ENCODE data around the gene DNMT3A.
A peak's percentile ranks its signal among the peaks of the same experiment; 100 is the strongest.

The DNMT3A gene

GRCh38 chr2:25302758-25303375 lies 38.9 kb downstream of the DNMT3A start:
- no peak for DNase-seq

DNA sequence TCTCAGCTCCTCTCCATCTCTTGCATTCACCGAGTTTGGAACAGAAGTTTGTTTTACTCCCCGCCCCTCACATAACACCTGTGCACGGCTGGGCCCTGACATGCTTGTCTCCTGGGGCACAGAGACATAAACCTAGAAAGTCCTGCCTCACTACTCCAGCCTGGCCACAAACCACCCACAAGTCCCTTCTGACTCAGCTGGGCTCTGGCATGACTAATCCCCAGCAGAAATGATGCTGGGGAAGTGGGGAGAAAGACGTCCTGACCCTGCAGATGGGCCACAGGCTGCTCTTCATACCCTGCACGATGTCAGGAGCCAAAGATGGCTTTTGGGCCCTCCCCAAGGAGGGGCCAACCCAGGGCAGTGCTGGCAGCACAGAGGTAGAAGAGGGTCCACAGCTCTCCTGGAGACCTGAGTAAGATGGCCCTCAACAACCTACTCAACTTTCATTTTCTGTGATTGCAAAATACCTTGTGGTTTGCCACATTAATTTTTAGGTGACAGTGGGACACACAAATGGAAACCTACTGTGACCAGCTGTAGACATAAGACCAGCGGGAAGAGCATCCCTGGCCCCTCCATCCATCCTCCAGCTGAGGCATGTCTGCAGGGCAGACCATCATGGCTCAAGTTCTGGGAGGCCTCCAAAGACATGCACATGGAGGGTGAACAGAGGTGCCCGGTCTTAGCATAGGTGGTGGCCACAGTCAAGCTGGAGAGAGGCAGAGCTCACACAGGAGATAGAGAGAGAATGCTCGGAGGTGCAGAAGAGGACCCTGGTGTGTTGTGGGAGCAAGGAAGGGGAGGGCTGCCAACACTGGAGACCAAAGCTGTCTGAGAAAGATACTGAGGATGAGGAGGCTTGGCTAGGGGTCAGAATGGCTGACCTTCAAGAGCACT lies 40.0 kb downstream of the DNMT3A start:
- DNase-seq: peak; percentile 95

- DNase-seq: no peak
Measured at GRCh38 chr2:25300001-25300400, 41.7 kb downstream of the DNMT3A start.

DNA sequence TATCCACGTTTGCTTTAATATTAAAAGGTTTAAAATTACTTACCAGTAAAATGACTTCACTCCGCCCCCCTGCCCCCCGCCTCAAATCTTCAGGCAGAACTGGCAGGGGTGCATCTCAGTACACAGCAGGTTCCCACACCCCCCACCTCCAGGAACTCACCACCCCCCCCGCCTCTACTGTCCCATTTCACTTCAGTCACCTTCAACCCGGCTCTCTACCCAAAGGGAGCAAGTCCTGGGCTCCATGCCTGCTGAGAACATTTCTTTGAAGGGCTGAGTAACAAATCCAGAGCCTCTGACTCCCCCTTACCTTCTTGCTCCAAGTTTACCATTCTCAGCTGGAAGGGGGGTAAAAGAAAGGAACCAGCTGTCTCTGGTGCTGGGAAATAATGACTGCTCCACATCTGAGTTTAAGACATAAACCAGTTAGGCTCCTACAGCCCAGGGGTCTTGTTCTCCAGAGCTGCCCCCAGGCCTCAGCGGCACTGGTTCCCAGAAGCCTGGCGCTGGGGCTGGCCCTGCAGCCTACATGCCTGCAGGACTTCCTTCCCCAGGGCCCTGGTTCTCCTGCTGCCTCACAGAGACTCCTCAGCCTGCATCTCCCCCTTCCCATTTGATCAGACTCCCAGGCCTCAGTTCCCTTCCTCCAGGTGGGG lies 42.8 kb downstream of the DNMT3A start:
- no peak for DNase-seq

DNA sequence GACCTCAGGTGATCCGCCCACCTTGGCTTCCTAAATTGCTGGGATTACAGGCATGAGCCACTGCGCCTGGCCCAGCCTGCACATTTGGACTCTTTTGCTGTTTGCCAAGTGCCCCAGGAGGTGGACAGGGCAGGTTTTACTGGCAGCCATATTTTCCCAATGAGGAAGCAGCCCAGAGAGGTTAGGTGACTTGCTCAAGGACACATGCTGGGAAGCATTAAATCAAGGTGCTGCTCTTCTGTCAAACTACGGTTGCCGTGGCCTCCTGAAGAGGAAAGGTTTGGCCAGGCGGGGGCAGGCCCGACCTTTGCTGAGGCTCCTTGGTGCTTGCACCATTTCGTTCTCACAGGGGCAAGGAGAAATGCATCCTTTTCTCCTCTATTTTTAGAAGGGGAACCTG lies 44.0 kb downstream of the DNMT3A start:
- DNase-seq: no peak

DNA sequence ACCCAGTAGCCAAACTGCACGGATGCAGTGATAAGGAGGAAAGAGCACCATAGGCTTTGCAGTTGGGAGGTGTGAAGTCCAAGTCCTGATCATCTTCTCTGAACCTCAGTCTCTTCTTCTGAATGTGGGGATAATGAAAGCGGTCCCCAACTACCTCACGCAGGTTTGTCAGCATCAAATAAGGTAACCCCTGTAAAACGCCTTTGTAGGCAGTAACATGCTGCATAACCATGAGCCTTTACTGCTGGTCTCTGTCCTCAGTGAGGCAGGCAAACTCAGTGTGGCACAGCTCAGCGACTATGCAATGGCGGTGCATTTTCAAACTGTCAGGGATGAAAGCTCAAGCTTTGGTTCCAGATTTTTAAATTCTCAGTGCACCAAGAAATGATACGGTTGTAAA lies 46.1 kb downstream of the DNMT3A start:
- no peak for DNase-seq

DNA sequence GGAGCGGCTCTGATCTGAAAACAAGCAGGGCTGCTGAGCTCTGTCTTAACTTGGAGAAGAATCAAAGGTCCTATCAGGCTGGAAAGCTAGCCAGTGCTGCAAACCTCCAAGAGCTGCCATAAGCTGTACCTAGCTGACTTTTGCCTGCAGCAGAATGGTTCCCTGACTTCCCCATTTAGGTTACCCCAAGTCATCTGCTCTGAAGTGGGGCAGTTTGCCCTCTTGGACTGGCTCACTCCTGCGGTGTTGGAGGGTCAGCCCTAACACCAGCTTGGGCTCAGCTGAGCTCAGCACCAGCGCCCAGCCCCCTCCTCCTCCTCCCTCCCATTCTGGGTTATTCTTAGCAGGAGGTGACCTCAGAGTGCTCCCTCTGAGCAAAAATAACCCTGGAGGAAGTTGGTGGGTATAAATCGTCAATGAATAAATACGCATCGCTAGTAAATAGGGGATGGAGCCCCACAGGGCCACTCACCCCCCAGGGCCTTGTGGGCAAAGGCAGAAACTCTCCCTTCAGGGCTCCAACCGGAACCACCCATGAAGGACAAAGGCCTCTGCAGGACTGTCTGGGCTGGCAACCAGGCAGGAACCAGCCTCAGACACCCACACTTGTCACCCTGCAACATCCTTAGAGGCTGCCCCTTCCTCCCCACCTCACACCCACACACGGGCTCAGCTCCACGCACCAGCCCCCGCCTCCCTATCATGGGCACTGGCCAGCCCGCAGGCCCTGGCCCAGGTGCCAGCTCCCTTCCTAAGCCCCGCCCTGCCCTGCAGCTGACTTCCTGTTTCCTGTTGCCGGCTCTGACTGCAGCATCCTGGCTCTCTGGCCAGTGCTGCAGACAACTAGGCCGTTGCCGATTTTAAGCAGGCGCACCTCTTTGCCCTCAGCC lies 46.9 kb downstream of the DNMT3A start:
- peak; percentile 84 for DNase-seq

GRCh38 chr2:25293958-25294562 lies 47.7 kb downstream of the DNMT3A start:
- DNase-seq: no peak

DNA sequence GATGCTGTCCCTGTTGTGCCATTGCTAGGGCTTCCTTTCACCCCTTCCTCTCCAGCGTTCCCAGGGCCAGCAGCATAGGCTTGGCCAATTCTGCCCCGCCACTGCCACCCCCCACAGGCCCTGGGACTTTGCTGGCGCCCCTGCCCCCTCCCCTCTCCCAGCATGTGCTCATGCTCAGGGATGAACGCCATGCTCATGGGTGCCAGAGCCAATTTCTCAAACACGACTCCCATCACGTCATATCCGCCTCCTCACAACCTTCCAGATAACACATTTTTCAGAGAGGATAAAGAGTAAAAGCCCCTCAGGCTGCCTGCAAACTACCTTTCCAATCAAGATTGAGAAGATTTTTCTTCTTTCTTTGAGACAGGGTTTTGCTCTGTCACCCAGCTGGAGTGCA lies 48.6 kb downstream of the DNMT3A start:
- DNase-seq: no peak

DNA sequence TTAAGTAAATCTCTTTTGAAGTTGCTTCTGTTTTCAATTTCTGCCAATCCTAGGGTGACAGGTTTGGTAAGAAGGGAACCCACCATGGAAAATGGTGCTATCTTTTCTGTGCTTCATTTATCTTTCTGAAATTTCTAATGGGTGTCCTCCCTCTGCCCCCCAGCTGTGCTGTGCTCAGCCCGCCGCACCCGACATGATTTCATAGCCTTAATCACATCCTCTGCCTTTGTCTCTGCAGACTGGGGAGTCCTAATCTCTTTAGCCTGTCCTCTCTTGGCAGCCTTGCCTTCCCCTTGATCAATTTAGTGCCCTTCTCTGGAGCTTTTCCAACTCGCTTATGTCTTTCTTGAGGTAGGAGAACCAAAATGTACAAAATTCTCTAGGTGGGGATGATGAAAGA lies 49.3 kb downstream of the DNMT3A start:
- DNase-seq: no peak

DNA sequence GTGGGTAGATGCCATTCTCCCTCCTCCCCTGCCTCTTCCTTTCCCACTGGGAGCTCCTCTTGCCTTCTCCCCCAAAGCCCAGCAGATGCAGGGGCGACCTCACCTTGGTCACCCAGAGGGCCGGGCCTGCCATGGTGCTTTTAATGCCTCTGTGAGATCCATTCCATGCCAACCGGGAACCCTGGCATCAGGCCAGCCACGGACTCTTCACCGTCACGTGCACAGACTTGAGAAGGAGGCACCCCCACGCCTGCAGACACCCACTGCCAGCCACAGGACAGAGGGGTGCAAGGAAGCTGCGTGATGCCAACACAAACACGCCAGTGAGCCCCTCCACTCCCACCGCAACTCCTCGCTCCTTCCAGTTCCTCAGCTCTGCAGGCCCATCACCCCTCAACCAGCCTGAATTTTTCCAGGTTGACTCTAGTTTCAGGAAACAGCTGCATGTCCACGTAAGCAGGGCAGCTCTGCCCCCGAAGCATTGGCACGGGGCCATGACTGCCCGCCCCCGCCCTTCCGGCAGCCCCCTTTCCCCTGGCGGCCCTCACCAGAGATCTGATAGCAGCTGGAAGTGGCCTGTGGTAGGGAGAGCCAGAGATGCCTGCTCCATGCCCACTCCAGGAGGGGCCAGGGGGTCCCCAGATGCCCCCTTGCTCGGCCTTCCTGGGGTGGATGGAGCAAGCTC lies 50.8 kb downstream of the DNMT3A start:
- no peak for DNase-seq

GRCh38 chr2:25286723-25287483 lies 54.8 kb downstream of the DNMT3A start:
- no peak for DNase-seq

DNA sequence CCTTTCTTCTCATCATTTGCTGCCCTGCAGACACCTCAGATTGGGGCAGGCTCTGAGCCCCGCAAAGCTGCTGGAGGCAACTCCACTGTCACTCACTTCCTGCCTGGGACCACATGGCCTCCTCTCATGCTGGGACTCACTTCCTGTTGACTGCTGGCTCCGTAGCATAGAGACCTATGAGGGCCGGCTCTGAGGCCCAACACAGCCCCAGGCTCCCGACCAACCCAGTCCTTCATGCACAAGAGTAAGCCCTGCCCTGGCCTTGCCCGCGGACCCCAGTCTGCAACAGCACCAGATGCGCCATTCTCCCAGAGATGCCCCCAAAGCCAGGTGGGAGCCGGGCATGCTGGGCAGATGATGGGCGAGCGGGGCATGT lies 55.7 kb downstream of the DNMT3A start:
- DNase-seq: peak; percentile 78

GRCh38 chr2:25285265-25286024 lies 56.3 kb downstream of the DNMT3A start:
- DNase-seq: no peak

GRCh38 chr2:25284756-25285155 lies 57.0 kb downstream of the DNMT3A start:
- no peak for DNase-seq

- no peak for DNase-seq
Measured at GRCh38 chr2:25283921-25284320, 57.8 kb downstream of the DNMT3A start.

DNA sequence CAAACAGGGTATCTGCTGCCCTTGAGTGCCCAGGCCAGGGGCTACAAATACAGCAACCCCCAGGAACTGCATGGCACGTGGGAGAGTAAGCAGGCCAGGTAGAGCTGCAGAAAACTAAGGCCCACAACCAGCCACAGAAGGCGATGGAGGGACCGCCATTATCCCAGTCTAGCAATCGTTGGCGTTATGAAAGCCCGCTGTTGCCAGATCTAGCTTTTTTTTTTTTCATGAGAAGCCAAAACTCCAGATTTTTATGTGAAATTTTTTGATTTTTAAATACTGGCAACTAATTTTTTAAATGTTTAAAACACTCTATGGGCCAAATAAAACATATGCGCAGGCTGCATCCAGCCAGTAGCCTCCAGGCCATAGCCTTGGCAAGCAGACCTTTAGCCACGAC lies 59.8 kb downstream of the DNMT3A start:
- no peak for DNase-seq

DNA sequence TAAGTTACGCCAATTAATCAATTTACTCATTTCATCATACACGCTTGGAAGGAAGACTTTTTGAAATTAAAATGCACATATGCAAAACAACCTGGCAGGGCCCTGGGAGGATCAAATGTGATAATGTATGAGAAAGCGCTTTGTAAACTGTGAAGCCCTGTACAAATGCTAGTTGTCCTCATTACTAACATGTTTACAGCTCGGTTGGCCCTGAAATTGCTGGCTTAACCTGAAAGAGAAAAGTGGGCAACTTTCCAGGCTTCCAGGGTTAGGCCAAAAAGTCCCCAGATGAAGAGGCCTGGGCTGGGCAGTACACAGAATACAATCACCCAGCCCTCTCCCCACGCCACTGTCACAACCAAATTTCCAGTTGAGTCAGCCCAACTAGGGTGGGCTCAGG lies 60.2 kb downstream of the DNMT3A start:
- no peak for DNase-seq

GRCh38 chr2:25280051-25280687 lies 61.6 kb downstream of the DNMT3A start:
- no peak for DNase-seq

All from activated CD4-positive, alpha-beta T cell treated with anti-CD3 and anti-CD28 coated beads, Interleukin-2, amount 50 U/mL, for 16 hours (primary cell).